ENCODE measurements around the gene CFAP20DC. TPM values are rescaled to one million over a fixed set of nuclear protein-coding genes. Genes with fewer than 3 reads are reported as not detected.

CFAP20DC gene
- total RNA-seq, 1 donor from 2014 or later: 8.2 TPM

GRCh38 chr3:58793938-58794337, 255.9 kb downstream of the CFAP20DC start:
- TF ChIP-seq, protein P1, sequence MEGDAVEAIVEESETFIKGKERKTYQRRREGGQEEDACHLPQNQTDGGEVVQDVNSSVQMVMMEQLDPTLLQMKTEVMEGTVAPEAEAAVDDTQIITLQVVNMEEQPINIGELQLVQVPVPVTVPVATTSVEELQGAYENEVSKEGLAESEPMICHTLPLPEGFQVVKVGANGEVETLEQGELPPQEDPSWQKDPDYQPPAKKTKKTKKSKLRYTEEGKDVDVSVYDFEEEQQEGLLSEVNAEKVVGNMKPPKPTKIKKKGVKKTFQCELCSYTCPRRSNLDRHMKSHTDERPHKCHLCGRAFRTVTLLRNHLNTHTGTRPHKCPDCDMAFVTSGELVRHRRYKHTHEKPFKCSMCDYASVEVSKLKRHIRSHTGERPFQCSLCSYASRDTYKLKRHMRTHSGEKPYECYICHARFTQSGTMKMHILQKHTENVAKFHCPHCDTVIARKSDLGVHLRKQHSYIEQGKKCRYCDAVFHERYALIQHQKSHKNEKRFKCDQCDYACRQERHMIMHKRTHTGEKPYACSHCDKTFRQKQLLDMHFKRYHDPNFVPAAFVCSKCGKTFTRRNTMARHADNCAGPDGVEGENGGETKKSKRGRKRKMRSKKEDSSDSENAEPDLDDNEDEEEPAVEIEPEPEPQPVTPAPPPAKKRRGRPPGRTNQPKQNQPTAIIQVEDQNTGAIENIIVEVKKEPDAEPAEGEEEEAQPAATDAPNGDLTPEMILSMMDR (IDR thresholded peaks at IDR 0.05; ENCODE audit: insufficient read depth, low read length, poor library complexity, severe bottlenecking): no peak
- DNase-seq (ENCODE audit: low read depth): no peak
- Histone ChIP-seq H3K36me3 (ENCODE audit: control insufficient read depth, insufficient read depth, low read length) (no peaks in the 10 kb centered on the region), H3K4me3 (ENCODE audit: low read depth, low read length) (no peak overlapping the region), H3K27me3 (ENCODE audit: control insufficient read depth, insufficient read depth, low read length) (no peaks in the 10 kb centered on the region)

DNA sequence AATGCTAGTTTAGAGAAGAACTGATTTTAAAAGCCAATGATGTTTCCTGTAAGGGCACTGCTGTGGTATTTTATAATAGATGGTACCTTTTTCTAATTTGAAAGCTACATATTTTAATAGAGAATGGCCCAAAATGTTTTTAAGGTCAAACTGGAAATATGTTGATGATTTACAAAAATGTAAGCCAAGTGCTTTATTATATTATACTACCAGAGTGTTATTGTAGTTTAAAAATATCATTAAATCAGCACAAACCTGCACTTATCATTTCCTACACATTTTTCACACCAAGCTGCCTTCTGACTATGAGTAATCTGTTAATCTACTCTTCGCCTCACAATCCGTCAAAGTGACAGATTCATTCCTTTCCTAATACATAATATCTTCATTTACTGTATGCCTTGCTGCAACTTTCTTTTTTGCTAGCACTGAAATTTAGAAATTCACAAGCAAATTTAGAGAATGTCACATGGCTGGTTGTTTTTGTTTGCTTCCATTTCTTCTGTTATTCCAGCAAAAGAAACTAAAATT, 256.8 kb downstream of the CFAP20DC start:
- H3K27me3 ChIP-seq (ENCODE audit: control insufficient read depth, insufficient read depth, low read length): no peaks in the 10 kb centered on the region
- H3K36me3 ChIP-seq (ENCODE audit: control insufficient read depth, insufficient read depth, low read length): no peaks in the 10 kb centered on the region
- no peak for DNase-seq (ENCODE audit: low read depth)
- TF ChIP-seq, protein P1 (IDR thresholded peaks at IDR 0.05; ENCODE audit: insufficient read depth, low read length, poor library complexity, severe bottlenecking): no peak
- H3K4me3 ChIP-seq (ENCODE audit: low read depth, low read length): no peak overlapping the region

GRCh38 chr3:58789385-58789784, 260.4 kb downstream of the CFAP20DC start:
- Histone ChIP-seq H3K27me3 (ENCODE audit: control insufficient read depth, insufficient read depth, low read length) (no peaks in the 10 kb centered on the region), H3K4me3 (ENCODE audit: low read depth, low read length) (no peak overlapping the region), H3K36me3 (ENCODE audit: control insufficient read depth, insufficient read depth, low read length) (no peaks in the 10 kb centered on the region)
- no peak for DNase-seq (ENCODE audit: low read depth)
- TF ChIP-seq, protein P1 (IDR thresholded peaks at IDR 0.05; ENCODE audit: insufficient read depth, low read length, poor library complexity, severe bottlenecking): no peak

GRCh38 chr3:58784888-58785287, 264.9 kb downstream of the CFAP20DC start:
- TF ChIP-seq, protein P1 (IDR thresholded peaks at IDR 0.05; ENCODE audit: insufficient read depth, low read length, poor library complexity, severe bottlenecking): no peak
- H3K27me3 ChIP-seq (ENCODE audit: control insufficient read depth, insufficient read depth, low read length): no peaks in the 10 kb centered on the region
- no peak for DNase-seq (ENCODE audit: low read depth)
- H3K36me3 ChIP-seq (ENCODE audit: control insufficient read depth, insufficient read depth, low read length): no peaks in the 10 kb centered on the region
- no peak overlapping the region for H3K4me3 ChIP-seq (ENCODE audit: low read depth, low read length)

DNA sequence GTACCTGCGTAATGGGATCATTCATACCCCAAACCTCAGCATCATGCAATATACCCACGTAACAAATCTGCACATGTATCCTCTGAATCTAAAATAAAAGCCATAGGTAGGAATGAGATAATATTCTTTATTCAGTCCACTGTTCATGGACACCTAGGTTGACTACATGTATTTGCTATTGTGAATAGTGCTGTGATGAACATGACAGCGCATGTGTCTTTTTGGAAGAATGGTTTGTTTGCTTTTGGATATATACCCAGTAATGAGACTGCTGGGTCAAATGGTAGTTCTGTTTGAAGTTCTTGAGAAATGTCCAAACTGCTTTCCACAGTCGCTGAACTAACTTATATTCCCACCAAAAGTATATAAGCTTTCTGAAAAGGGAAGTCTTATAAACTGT, 265.4 kb downstream of the CFAP20DC start:
- Histone ChIP-seq H3K4me3 (ENCODE audit: low read depth, low read length) (no peak overlapping the region), H3K36me3 (ENCODE audit: control insufficient read depth, insufficient read depth, low read length) (no peaks in the 10 kb centered on the region), H3K27me3 (ENCODE audit: control insufficient read depth, insufficient read depth, low read length) (no peaks in the 10 kb centered on the region)
- TF ChIP-seq, protein P1 (IDR thresholded peaks at IDR 0.05; ENCODE audit: insufficient read depth, low read length, poor library complexity, severe bottlenecking): no peak
- DNase-seq (ENCODE audit: low read depth): no peak

DNA sequence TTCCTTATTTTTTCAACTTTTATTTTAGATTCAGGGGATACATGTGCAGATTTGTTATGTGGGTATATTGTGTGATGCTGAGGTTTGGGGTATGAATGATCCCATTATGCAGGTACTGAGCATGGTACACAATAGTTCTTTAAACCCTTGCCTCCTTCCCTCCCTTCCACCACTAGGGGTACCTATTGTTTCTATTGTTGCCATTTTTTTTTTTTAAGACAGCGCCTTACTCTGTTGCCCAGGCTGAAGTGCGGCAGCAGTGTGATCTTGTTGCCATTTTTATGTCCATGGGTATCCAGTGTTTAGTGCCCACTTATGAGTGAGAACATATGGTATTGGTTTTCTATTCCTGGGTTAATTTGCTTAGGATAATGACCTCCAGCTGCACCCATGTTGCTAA, 266.0 kb downstream of the CFAP20DC start:
- no peaks in the 10 kb centered on the region for H3K36me3 ChIP-seq (ENCODE audit: control insufficient read depth, insufficient read depth, low read length)
- no peak overlapping the region for H3K4me3 ChIP-seq (ENCODE audit: low read depth, low read length)
- TF ChIP-seq, protein P1 (IDR thresholded peaks at IDR 0.05; ENCODE audit: insufficient read depth, low read length, poor library complexity, severe bottlenecking): no peak
- no peaks in the 10 kb centered on the region for H3K27me3 ChIP-seq (ENCODE audit: control insufficient read depth, insufficient read depth, low read length)
- DNase-seq (ENCODE audit: low read depth): no peak
